B cell (primary cell): ENCODE measurements around the gene P2RX5. TPM values are rescaled to one million over a fixed set of nuclear protein-coding genes. Genes with fewer than 3 reads are reported as not detected.
"Not testable (repeated sequence)": the region's sequence is repeated elsewhere in the genome, so short reads cannot be mapped to it uniquely, and the experiment has no call there.

ENCODE experiments used
- ATAC-seq: fragments of 200-7000 bp; cut with Tn5 transposase; one replicate; pipeline ENCODE4 v1.10.0; 2021; ENCODE audit warnings: low read depth, mild to moderate bottlenecking, moderate number of reproducible peaks, moderate library complexity
- CTCF ChIA-PET: fragments of 350-600 bp; sonication (Branson Sonifier 250); formaldehyde crosslinking; loops from one replicate; lab custom pipeline; 2021; ENCODE audit warnings: antibody characterized with exemption, inconsistent platforms; lab: Charles Lee
- POLR2A ChIA-PET: fragments of 350-600 bp; sonication (Branson Sonifier 250); formaldehyde crosslinking; loops from one replicate; lab custom pipeline; 2021; ENCODE audit warnings: antibody characterized with exemption; lab: Charles Lee
- DNase-seq: peaks from one replicate; pipeline ENCODE4 v3.0.0; 2013
- H2AFZ ChIP-seq: 2 replicates; pipeline ENCODE4 v1.6.1; 2012; ENCODE audit warnings: mild to moderate bottlenecking, low read depth, low read length; ENCODE audit not compliant: insufficient read depth, poor library complexity, severe bottlenecking
- H3K27ac ChIP-seq, 2 donors: 1 replicate in 1 of 2; 2 replicates in 1 of 2; pipeline ENCODE4 v1.5.1; 2012 to 2013; ENCODE audit warnings: low read length in 2 of 2, mild to moderate bottlenecking in 2 of 2, moderate library complexity in 1 of 2
- H3K27me3 ChIP-seq, 4 experiments: fragments of 200-600 bp in 1 of 4; sonication (generic) in 1 of 4; replicated peaks in 1 of 4; 1 replicate in 2 of 4; 2 replicates in 2 of 4; pipeline versions ENCODE4 v1.6.1 to v1.7.0; 2013 to 2016; ENCODE audit warnings: low read length in 3 of 4, mild to moderate bottlenecking in 2 of 4, mixed read lengths in 1 of 4, moderate library complexity in 1 of 4; ENCODE audit not compliant: insufficient read depth in 4 of 4, control insufficient read depth in 3 of 4; ENCODE audit errors: control extremely low read depth in 1 of 4
- H3K36me3 ChIP-seq, 2 experiments: replicated peaks in 1 of 2; 1 replicate in 1 of 2; 2 replicates in 1 of 2; pipeline versions ENCODE4 v1.6.1 to v1.7.1; 2013; ENCODE audit warnings: low read length in 1 of 2; ENCODE audit not compliant: insufficient read depth in 2 of 2, control insufficient read depth in 1 of 2; ENCODE audit errors: control extremely low read depth in 1 of 2, extremely low read depth in 1 of 2
- H3K4me1 ChIP-seq, 2 donors: fragments of 200-600 bp in 1 of 2; sonication (generic) in 1 of 2; 1 replicate in 1 of 2; 2 replicates in 1 of 2; pipeline versions ENCODE4 v1.5.1 to v1.6.1; 2013 to 2017; ENCODE audit warnings: low read length in 2 of 2; ENCODE audit not compliant: control insufficient read depth in 2 of 2, insufficient read depth in 2 of 2
- H3K4me2 ChIP-seq: replicated peaks from 2 replicates; pipeline ENCODE3; 2012; ENCODE audit warnings: mild to moderate bottlenecking, low read depth, low read length; ENCODE audit not compliant: poor library complexity, severe bottlenecking
- H3K4me3 ChIP-seq, 5 experiments: fragments of 200-600 bp in 1 of 5; sonication (generic) in 1 of 5; 1 replicate in 3 of 5; 2 replicates in 2 of 5; pipeline versions ENCODE4 v1.5.1 to v1.7.0; 2011 to 2016; ENCODE audit warnings: low read length in 4 of 5, mild to moderate bottlenecking in 4 of 5, low read depth in 2 of 5, control low read depth in 1 of 5, moderate library complexity in 1 of 5; ENCODE audit not compliant: insufficient read depth in 1 of 5; ENCODE audit errors: control extremely low read depth in 1 of 5, extremely low read depth in 1 of 5
- H3K79me2 ChIP-seq: fragments of 200-600 bp; sonication (generic); one replicate; pipeline ENCODE4 v1.6.0; 2016; ENCODE audit warnings: low read length; ENCODE audit not compliant: control insufficient read depth, insufficient read depth
- H3K9ac ChIP-seq: fragments of 200-600 bp; sonication (generic); 2 replicates; pipeline ENCODE4 v1.6.1; 2017; ENCODE audit warnings: mild to moderate bottlenecking, low read length, moderate library complexity
- H3K9me3 ChIP-seq, 3 donors: one replicate each; pipeline versions ENCODE4 v1.6.1 to v1.7.1; 2013; ENCODE audit warnings: low read length in 2 of 3; ENCODE audit not compliant: control insufficient read depth in 2 of 3, insufficient read depth in 1 of 3; ENCODE audit errors: control extremely low read depth in 1 of 3
- H4K20me1 ChIP-seq: 2 replicates; pipeline ENCODE4 v1.6.0; 2012; ENCODE audit warnings: mild to moderate bottlenecking, low read length; ENCODE audit not compliant: insufficient read depth, control insufficient read depth, poor library complexity, severe bottlenecking
- H3K27ac Mint-ChIP-seq: one replicate; pipeline ENCODE4 v1.8.0; 2021; ENCODE audit warnings: mixed read lengths
- H3K27me3 Mint-ChIP-seq: one replicate; pipeline ENCODE4 v1.8.0; 2021; ENCODE audit warnings: mixed read lengths
- H3K4me1 Mint-ChIP-seq: one replicate; pipeline ENCODE4 v1.8.0; 2021; ENCODE audit warnings: mixed read lengths
- H3K4me3 Mint-ChIP-seq: one replicate; pipeline ENCODE4 v1.8.0; 2021; ENCODE audit warnings: mixed read lengths
- H3K9me3 Mint-ChIP-seq: one replicate; pipeline ENCODE4 v1.8.0; 2022; ENCODE audit warnings: mixed read lengths; ENCODE audit not compliant: insufficient read depth
- CTCF ChIP-seq: fragments of 200-600 bp; IDR thresholded peaks from one replicate; pipeline ENCODE4 v1.8.0; 2022; ENCODE audit warnings: antibody characterized with exemption, mild to moderate bottlenecking
- EZH2 ChIP-seq: IDR thresholded peaks from 2 replicates; pipeline ENCODE4 v1.6.1; 2012; ENCODE audit warnings: borderline replicate concordance, low read depth, mild to moderate bottlenecking, moderate library complexity, low read length; ENCODE audit not compliant: insufficient read depth, poor library complexity, severe bottlenecking
- WGBS: methylation state at CpG from one replicate; pipeline ENCODE4 v1.1.5; 2013; ENCODE audit warnings: missing lambda C conversion rate; ENCODE audit not compliant: insufficient coverage; 5-methylcytosine and 5-hydroxymethylcytosine counted together
- intact Hi-C: fragments of 100-400 bp; cut with micrococcal nuclease; formaldehyde crosslinking; loops from one replicate; pipeline ENCODE4 v1.10.0; 2022
- polyA plus RNA-seq: library from polyadenylated mRNA; depleted of rRNA; stranded (reverse); fragments of >200 nt; gene quantifications from 2 replicates; pipeline ENCODE4 v1.2.3, GENCODE V29; 2012
- total RNA-seq, 2 donors: library from RNA; stranded (reverse); fragments of 120-200 nt in 1 of 2; gene quantifications; 1 replicate in 1 of 2; 2 replicates in 1 of 2; pipeline versions ENCODE4 v1.2.3 to v1.2.4, GENCODE V29; 2013 to 2022

P2RX5 gene
- total and polyA plus RNA-seq, 2 donors (not counting 1 experiment from before 2014, with no cell fraction given): 405 to 745 TPM

GRCh38 chr17:3738562-3739295, 42.8 kb upstream of the P2RX5 start:
- Mint-ChIP-seq H3K27me3 (no peaks in the 10 kb centered on the region), H3K27ac (peak overlapping the region; percentile 43), H3K9me3 (no peaks in the 10 kb centered on the region), H3K4me1 (peaks cover 38% of the 10 kb centered on the region), H3K4me3 (no peak overlapping the region)
- 88% methylated on average over 14 of the region's 16 CpGs for WGBS
- Histone ChIP-seq H3K4me2 (no peak overlapping the region), H4K20me1 (no peaks in the 10 kb centered on the region), H3K4me1 (peaks cover 7 to 32% of the 10 kb centered on the region in 2 donors), H3K79me2 (peaks cover 11% of the 10 kb centered on the region), H3K9ac (no peak overlapping the region), H3K9me3 (peaks cover 0 to 9% (median 0%) of the 10 kb centered on the region in 3 donors), H3K4me3 (no peak overlapping the region), H3K27me3 (no peaks in the 10 kb centered on the region), H3K27ac (no peak overlapping the region), H2AFZ (peak overlapping the region; percentile 32), H3K36me3 (no peaks in the 10 kb centered on the region)
- ChIA-PET CTCF (interaction anchor here (0.8 to 13.4 kb wide), 30 partner anchors 8 to 690 kb away, joined by 3 to 482 read pairs (median 9); partner anchors contain the start of genes CTNS, HASPIN, NCBP3 and P2RX5), POLR2A (interaction anchor here (0.5 to 1.2 kb wide), 7 partner anchors 16 to 78 kb away, joined by 3 to 9 read pairs (median 4); partner anchors contain the start of gene ITGAE)
- ATAC-seq: peak; percentile 44
- intact Hi-C loops: loop anchor here (5.0 to 10.0 kb wide), 2 partner anchors 336 to 691 kb away; no protein-coding TSS in a partner anchor
- no peak for TF ChIP-seq CTCF
- TF ChIP-seq EZH2: no peak
- DNase-seq: peak; percentile 44

- Mint-ChIP-seq H3K9me3 (no peaks in the 10 kb centered on the region), H3K4me1 (peaks cover 49% of the 10 kb centered on the region), H3K4me3 (no peak overlapping the region), H3K27ac (no peak overlapping the region), H3K27me3 (no peaks in the 10 kb centered on the region)
- Histone ChIP-seq H3K4me3 (no peak overlapping the region), H3K9me3 (no peaks in the 10 kb centered on the region), H4K20me1 (no peaks in the 10 kb centered on the region), H2AFZ (no peak overlapping the region), H3K4me2 (no peak overlapping the region), H3K36me3 (no peaks in the 10 kb centered on the region), H3K27me3 (no peaks in the 10 kb centered on the region), H3K4me1 (peaks cover 10 to 39% of the 10 kb centered on the region in 2 donors), H3K79me2 (peaks cover 19% of the 10 kb centered on the region), H3K27ac (no peak overlapping the region), H3K9ac (no peak overlapping the region)
- POLR2A ChIA-PET: no interaction called here
- 86% methylated on average over 5 of the region's 8 CpGs for WGBS
- ATAC-seq (no peak), DNase-seq (no peak)
- CTCF ChIA-PET: interaction anchor here (0.8 to 13.4 kb wide), 14 partner anchors 9 to 339 kb away, joined by 3 to 482 read pairs (median 9); partner anchors contain the start of genes HASPIN, NCBP3 and P2RX5
- TF ChIP-seq EZH2 (no peak), CTCF (no peak)
- intact Hi-C loops: loop anchor here (5.0 to 10.0 kb wide), 2 partner anchors 339 to 688 kb away; no protein-coding TSS in a partner anchor
These were observed 39.6 kb upstream of the P2RX5 start for GRCh38 chr17:3735515-3735914.

GRCh38 chr17:3734911-3735276, 38.9 kb upstream of the P2RX5 start:
- WGBS: 79% methylated on average over 5 of the region's 10 CpGs
- ATAC-seq: not testable (repeated sequence)

More at GRCh38 chr17:3734911-3735276, 38.9 kb upstream of the P2RX5 start:
- H3K4me2 ChIP-seq, H3K27me3 ChIP-seq, H3K9ac ChIP-seq, H3K9me3 Mint-ChIP-seq, H3K27ac Mint-ChIP-seq, POLR2A ChIA-PET, H3K9me3 ChIP-seq, H3K27me3 Mint-ChIP-seq, H3K27ac ChIP-seq, H3K36me3 ChIP-seq, DNase-seq, H3K4me3 Mint-ChIP-seq, H4K20me1 ChIP-seq, H3K4me3 ChIP-seq, H2AFZ ChIP-seq: not testable (repeated sequence)
- CTCF ChIA-PET: interaction anchor here (0.8 to 13.4 kb wide), 15 partner anchors 9 to 340 kb away, joined by 3 to 482 read pairs (median 10); partner anchors contain the start of genes HASPIN, NCBP3 and P2RX5
- Histone ChIP-seq H3K79me2 (peaks cover 20% of the 10 kb centered on the region), H3K4me1 (peaks cover 9 to 39% of the 10 kb centered on the region in 2 donors)
- peaks cover 49% of the 10 kb centered on the region for H3K4me1 Mint-ChIP-seq
- intact Hi-C loops: loop anchor here (5.0 to 10.0 kb wide), 2 partner anchors 340 to 688 kb away; no protein-coding TSS in a partner anchor
